OCI-LY1 (cell line): ENCODE data around the gene GAP43.

ENCODE experiments used
- H2AFZ ChIP-seq: fragments of 200-600 bp; sonication (generic), shearing (Covaris generic); 2 replicates; pipeline ENCODE4 v1.6.0; 2014; ENCODE audit warnings: antibody characterized with exemption, mild to moderate bottlenecking, low read length
- H3F3A ChIP-seq: fragments of 200-600 bp; sonication (generic), shearing (Covaris generic); 2 replicates; pipeline ENCODE4 v1.6.0; 2014; ENCODE audit warnings: mild to moderate bottlenecking, antibody characterized with exemption, low read length, moderate library complexity; ENCODE audit not compliant: insufficient read depth
- H3K27ac ChIP-seq: fragments of 200-600 bp; sonication (generic); 2 replicates; pipeline ENCODE4 v1.5.1; 2014; ENCODE audit warnings: low read length, mixed run types, mild to moderate bottlenecking, low read depth; ENCODE audit not compliant: poor library complexity, severe bottlenecking
- H3K27me3 ChIP-seq: fragments of 200-600 bp; sonication (generic); 2 replicates; pipeline ENCODE4 v1.6.0; 2014; ENCODE audit warnings: antibody characterized with exemption, mild to moderate bottlenecking, low read length, moderate library complexity; ENCODE audit not compliant: insufficient read depth
- H3K36me3 ChIP-seq: fragments of 200-600 bp; sonication (generic); 2 replicates; pipeline ENCODE4 v1.6.1; 2014; ENCODE audit warnings: mild to moderate bottlenecking, antibody characterized with exemption, low read length, moderate library complexity, mixed read lengths; ENCODE audit not compliant: insufficient read depth
- H3K4me1 ChIP-seq: fragments of 200-600 bp; sonication (generic); 2 replicates; pipeline ENCODE4 v1.5.1; 2014; ENCODE audit warnings: mild to moderate bottlenecking, low read length, moderate library complexity; ENCODE audit not compliant: insufficient read depth, severe bottlenecking
- H3K4me2 ChIP-seq: fragments of 200-600 bp; sonication (generic), shearing (Covaris generic); 2 replicates; pipeline ENCODE4 v1.6.1; 2014; ENCODE audit warnings: low read length
- H3K4me3 ChIP-seq: fragments of 200-600 bp; sonication (generic); 2 replicates; pipeline ENCODE4 v1.5.1; 2014; ENCODE audit warnings: low read length, low read depth, mild to moderate bottlenecking, mixed read lengths; ENCODE audit not compliant: poor library complexity, severe bottlenecking
- H3K79me2 ChIP-seq: fragments of 200-600 bp; shearing (Covaris generic); 2 replicates; pipeline ENCODE4 v1.6.1; 2016; ENCODE audit warnings: mixed run types, low read length, mixed read lengths; ENCODE audit not compliant: insufficient read depth
- H3K9ac ChIP-seq: fragments of 200-600 bp; sonication (generic), shearing (Covaris generic); 2 replicates; pipeline ENCODE4 v1.6.1; 2014; ENCODE audit warnings: mild to moderate bottlenecking, low read length, mixed read lengths
- H3K9me2 ChIP-seq: fragments of 200-600 bp; sonication (generic), shearing (Covaris generic); 2 replicates; pipeline ENCODE4 v1.6.1; 2014; ENCODE audit warnings: low read depth, mild to moderate bottlenecking, low read length, mixed read lengths
- H3K9me3 ChIP-seq: fragments of 200-600 bp; shearing (Covaris generic); 2 replicates; pipeline ENCODE4 v1.6.1; 2014; ENCODE audit warnings: low read length, mixed read lengths
- H4K20me1 ChIP-seq: fragments of 200-600 bp; sonication (generic), shearing (Covaris generic); 2 replicates; pipeline ENCODE4 v1.6.0; 2016; ENCODE audit warnings: mild to moderate bottlenecking, low read length; ENCODE audit not compliant: insufficient read depth
- EZH2 ChIP-seq: fragments of 200-600 bp; sonication (generic), shearing (Covaris generic); IDR thresholded peaks from 2 replicates; pipeline ENCODE4 v1.8.0; 2017; ENCODE audit warnings: borderline replicate concordance, mixed run types, mild to moderate bottlenecking, antibody characterized with exemption, low read length, moderate library complexity, mixed read lengths
- TF ChIP-seq, protein P1 (sequence below): fragments of 200-600 bp; sonication (generic), shearing (Covaris generic); IDR thresholded peaks from 2 replicates; pipeline ENCODE4 v1.5.1; 2017; ENCODE audit warnings: mild to moderate bottlenecking, antibody characterized with exemption, low read length, moderate library complexity, mixed read lengths

The GAP43 gene

DNA sequence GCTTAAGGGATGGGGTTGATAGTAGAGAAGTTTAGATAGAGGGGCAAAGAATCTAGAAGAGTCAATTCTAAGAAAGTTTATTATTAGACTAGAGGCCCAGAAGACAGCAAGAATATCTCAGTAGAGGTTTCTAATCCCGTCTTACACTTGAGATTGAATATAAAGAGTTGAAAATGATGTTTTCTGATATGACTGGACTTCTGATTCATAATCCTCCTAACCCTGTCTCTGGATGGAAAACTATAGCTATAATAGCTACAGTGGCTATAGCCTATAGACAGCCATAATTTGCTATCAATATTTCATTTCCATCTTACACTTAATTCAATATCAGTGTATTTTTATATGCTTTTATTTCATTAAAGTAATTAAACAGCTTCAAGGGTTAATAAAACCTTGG is 60.0 kb downstream of the GAP43 start:
- Histone ChIP-seq H3K4me1 (no peaks in the 10 kb centered on the region), H3K27ac (no peak overlapping the region), H3K9ac (no peak overlapping the region), H3K27me3 (no peaks in the 10 kb centered on the region), H3K9me3 (no peaks in the 10 kb centered on the region), H3K4me3 (no peak overlapping the region), H3K79me2 (no peaks in the 10 kb centered on the region), H3K9me2 (no peaks in the 10 kb centered on the region), H3F3A (no peaks in the 10 kb centered on the region), H4K20me1 (no peaks in the 10 kb centered on the region), H3K4me2 (no peak overlapping the region), H3K36me3 (no peaks in the 10 kb centered on the region), H2AFZ (no peak overlapping the region)
- no peak for TF ChIP-seq EZH2
- TF ChIP-seq, protein P1, sequence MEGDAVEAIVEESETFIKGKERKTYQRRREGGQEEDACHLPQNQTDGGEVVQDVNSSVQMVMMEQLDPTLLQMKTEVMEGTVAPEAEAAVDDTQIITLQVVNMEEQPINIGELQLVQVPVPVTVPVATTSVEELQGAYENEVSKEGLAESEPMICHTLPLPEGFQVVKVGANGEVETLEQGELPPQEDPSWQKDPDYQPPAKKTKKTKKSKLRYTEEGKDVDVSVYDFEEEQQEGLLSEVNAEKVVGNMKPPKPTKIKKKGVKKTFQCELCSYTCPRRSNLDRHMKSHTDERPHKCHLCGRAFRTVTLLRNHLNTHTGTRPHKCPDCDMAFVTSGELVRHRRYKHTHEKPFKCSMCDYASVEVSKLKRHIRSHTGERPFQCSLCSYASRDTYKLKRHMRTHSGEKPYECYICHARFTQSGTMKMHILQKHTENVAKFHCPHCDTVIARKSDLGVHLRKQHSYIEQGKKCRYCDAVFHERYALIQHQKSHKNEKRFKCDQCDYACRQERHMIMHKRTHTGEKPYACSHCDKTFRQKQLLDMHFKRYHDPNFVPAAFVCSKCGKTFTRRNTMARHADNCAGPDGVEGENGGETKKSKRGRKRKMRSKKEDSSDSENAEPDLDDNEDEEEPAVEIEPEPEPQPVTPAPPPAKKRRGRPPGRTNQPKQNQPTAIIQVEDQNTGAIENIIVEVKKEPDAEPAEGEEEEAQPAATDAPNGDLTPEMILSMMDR, result no peak

DNA sequence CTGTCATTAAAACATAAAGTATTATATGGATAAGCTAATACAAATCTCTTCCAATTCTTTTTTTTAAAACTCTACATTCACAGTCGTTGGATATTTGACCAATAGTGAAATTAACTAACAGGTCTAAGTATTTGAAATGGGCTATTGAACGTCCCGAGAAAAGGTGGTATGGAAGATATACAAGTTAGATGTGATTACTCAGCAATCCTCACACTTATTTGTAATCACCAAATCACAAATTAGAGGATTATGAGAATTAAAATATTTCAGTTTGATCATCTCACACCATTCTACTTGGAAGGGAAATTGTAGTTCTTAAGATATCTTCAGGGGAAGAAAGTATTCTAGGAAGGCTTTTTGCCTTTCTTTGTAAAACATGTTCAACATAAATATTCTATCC is 60.5 kb downstream of the GAP43 start:
- H3K4me1 ChIP-seq, result no peaks in the 10 kb centered on the region
- H3F3A ChIP-seq, result no peaks in the 10 kb centered on the region
- no peaks in the 10 kb centered on the region for H4K20me1 ChIP-seq
- no peak overlapping the region for H3K27ac ChIP-seq
- no peak overlapping the region for H3K4me2 ChIP-seq
- no peak overlapping the region for H3K4me3 ChIP-seq
- no peak overlapping the region for H3K9ac ChIP-seq
- H3K9me3 ChIP-seq, result no peaks in the 10 kb centered on the region
- TF ChIP-seq, protein P1, result no peak
- no peak for TF ChIP-seq EZH2
- no peaks in the 10 kb centered on the region for H3K27me3 ChIP-seq
- no peaks in the 10 kb centered on the region for H3K36me3 ChIP-seq
- H3K79me2 ChIP-seq, result no peaks in the 10 kb centered on the region
- H3K9me2 ChIP-seq, result no peaks in the 10 kb centered on the region
- no peak overlapping the region for H2AFZ ChIP-seq

DNA sequence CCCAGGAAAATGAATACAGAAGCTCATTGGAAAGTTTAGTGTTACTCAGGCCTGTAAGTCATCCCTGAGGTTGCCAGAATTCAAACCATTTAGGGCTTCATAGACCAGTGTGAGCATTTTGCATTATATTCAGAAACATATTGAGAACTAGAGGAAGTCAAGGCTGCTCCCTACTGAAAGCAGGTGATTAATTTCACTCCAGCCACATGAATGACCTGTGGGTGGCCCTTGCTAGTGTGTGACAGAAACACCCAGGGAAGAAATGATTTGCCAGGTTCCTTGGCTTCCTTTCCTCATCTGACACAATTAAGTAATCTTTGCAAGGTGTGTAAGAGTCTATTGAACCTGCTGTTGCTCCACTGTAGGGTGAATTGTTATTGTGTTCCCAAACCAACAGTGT is 61.8 kb downstream of the GAP43 start:
- H3K9me3 ChIP-seq, result no peaks in the 10 kb centered on the region
- no peak overlapping the region for H2AFZ ChIP-seq
- TF ChIP-seq, protein P1, result no peak
- no peak for TF ChIP-seq EZH2
- no peaks in the 10 kb centered on the region for H3K4me1 ChIP-seq
- no peak overlapping the region for H3K4me3 ChIP-seq
- H3K9me2 ChIP-seq, result no peaks in the 10 kb centered on the region
- H3K27ac ChIP-seq, result no peak overlapping the region
- H3K4me2 ChIP-seq, result no peak overlapping the region
- H3K27me3 ChIP-seq, result no peaks in the 10 kb centered on the region
- H3K36me3 ChIP-seq, result no peaks in the 10 kb centered on the region
- H4K20me1 ChIP-seq, result no peaks in the 10 kb centered on the region
- no peak overlapping the region for H3K9ac ChIP-seq
- H3K79me2 ChIP-seq, result no peaks in the 10 kb centered on the region
- H3F3A ChIP-seq, result no peaks in the 10 kb centered on the region
